Peyer's patch (tissue), 4 donors: ENCODE measurements around the gene ZNF221.

Experiments used
- CTCF ChIP-seq, 6 experiments: fragments of 450-650 bp in 4 of 6; fragments of 200-600 bp in 2 of 6; sonication (generic) in 1 of 6; IDR thresholded peaks; one replicate each; pipeline ENCODE4 v1.5.1; 2017 to 2019; ENCODE audit warnings: antibody characterized with exemption in 6 of 6, mild to moderate bottlenecking in 3 of 6, moderate library complexity in 1 of 6
- POLR2A ChIP-seq, 2 donors: fragments of 450-650 bp; IDR thresholded peaks; one replicate each; pipeline ENCODE4 v1.5.1; 2017; ENCODE audit warnings: antibody characterized with exemption in 2 of 2, mild to moderate bottlenecking in 2 of 2, moderate library complexity in 2 of 2

GRCh38 chr19:43984687-43985000, 33.6 kb downstream of the ZNF221 start:
- TF ChIP-seq CTCF (IDR thresholded peaks at IDR 0.05), result no peak
- TF ChIP-seq POLR2A (IDR thresholded peaks at IDR 0.05), result no peak
